Hepatic stellate cell (primary cell): ENCODE data around the gene PAX3.
"Not testable (repeated sequence)": the region's sequence is repeated elsewhere in the genome, so short reads cannot be mapped to it uniquely, and the experiment has no call there.

Experiments
- DNase-seq: peaks from one replicate; pipeline ENCODE4 v3.0.0; 2011; ENCODE audit warnings: low spot score

The PAX3 gene

GRCh38 chr2:222214885-222215284 lies 83.9 kb downstream of the PAX3 start:
- DNase-seq = no peak

DNA sequence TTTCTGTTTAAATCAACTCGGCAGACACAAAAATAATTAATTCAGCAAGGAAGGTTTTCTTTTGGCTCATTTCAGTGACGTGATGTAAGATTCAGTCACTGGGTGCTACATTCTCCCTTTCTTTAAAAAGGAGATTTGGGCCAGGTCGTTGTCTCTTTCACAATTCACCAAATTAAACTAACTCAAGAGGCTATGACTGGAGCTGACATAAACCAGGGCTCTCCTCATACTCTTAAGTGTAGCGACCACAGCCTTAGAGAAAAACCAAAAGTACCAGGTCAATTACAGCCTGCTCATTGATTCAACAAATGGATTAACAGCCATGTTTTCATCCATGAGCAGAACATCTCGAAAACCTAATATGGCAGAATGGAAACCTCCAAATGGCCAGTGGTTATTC lies 85.7 kb downstream of the PAX3 start:
- no peak for DNase-seq

DNA sequence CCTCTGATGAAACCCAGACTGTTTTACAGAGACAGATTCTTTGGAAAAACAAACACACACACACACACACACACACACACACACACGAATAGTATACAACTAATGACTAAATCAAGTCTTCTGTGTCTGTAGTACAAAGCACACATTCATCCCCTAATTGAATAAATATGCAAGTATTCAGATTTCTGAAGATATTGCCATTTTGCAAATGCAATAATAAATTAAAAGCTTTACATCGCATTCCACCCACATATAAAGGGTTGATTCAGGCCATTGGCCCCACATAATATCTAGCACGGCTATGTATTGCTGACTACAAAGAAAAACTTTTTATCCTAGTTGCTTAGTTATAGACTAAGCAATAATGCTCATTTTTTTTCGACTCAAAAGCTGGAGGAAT lies 86.2 kb downstream of the PAX3 start:
- DNase-seq = no peak

DNA sequence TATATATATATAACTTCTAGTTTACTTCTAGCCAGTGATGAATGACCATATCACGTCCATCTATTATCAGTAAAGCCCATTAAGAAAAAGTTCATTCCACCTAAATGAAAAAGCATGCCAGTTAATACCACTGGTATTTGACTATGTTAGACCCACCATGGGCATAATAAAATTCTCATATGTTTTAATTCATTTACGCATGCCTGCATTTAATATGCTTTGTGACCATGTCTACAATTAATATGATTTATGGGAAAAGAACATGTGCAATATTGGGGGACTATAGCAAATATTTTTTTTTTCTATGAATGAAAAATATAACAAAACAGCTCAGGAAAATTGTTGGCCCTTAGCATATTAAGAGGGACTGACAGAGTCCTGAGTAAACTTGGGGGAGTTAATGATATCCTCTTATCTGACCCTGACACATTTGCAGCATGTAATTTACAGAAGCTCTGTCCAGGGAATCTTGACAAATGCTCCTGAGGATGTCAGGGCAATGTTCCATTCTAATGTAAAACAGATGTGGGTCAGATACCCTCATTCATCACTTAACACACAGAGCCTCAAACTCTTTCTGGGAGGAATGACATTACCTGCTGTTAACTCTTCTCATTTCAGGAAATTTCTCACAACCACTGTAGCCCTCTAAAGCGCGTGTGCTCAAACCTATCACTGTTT lies 90.6 kb downstream of the PAX3 start:
- no peak for DNase-seq

DNA sequence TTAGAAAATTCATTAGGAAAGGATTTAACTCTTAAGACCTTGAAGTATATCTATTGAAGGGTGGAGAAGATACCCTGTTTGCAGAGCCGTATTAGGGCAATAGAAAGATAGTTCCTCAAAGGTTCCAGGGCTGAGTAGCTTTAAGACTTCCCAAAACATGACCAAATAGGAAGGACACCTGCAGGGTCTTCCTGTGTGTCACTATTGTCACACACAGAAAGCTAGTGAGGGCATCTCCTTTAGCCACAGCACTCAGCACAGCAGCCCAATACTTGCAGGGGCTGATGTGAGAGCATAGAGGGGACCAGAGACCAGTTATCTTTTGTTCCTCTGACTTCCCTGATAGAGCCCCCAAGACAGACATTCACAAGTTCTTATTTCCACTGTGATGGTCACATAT lies 93.7 kb downstream of the PAX3 start:
- DNase-seq = no peak

- no peak for DNase-seq
Measured at GRCh38 chr2:222203041-222203440, 95.8 kb downstream of the PAX3 start.

GRCh38 chr2:222196159-222196558 lies 102.6 kb downstream of the PAX3 start:
- no peak for DNase-seq

DNA sequence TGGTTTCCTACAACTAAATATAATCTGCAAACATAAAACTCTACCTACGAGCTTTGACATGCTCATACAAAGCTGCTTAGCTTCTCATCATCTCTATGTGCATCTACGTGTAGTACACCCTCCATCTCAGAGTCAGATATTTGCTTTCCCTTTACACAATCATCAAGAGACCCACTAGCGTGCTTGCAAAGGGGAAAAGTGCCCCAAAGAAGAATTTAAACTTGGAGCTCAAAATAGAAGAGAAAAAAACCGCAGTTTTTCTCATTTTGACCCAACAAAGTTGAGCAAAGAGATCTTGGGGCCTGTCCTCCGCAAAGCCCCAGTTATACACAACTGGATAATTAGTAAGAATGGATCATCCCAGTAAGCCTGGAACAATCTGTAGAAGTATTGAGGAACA lies 104.1 kb downstream of the PAX3 start:
- no peak for DNase-seq

DNA sequence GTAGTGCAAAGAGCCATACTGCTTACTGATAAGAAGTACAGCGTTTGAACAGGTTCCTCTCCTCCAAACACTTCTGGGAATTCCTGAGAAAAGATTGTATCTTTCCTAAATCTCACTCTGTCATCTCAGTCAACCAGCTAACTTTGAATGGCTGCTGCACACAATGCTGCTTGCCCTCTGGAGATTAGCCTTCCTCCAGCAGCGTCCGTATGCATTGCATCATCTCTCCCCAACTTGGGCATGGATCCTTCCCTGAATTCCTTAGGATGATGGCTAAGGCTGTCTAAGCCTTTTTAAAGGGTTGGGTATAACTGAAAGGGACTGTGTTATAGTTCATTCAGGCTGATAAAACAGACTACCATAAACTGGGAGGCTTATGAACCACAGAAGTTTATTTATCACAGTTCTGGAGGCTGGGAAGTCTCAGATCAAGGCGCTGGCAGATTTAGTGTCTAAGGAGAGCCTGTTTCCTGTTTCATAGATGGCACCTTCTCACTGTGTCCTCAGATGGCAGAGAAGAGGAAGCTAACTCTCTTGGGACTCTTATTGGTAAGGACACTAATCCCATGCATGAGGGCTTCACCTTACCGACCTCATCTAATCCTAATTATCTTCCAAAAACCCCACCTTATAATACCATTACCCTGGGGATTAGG lies 105.3 kb downstream of the PAX3 start:
- no peak for DNase-seq

DNA sequence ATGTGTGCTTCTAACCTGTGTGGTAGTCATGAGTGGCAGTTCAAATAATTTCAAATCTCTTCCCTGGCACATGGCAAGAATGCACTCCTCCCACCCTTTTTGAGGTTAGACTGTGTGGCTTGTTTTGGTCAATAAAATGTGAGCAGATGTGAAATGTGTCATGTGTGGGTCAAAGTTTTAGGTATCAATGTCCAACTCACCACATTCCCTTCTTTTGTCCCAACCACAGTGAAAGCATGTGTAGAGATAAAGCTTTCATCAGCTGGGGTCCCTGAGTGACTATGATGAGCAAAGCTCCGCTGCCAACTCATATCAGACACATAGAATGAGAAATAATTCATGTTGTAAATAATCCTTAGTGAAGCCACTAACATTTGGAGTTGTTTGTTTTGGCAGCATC lies 118.2 kb downstream of the PAX3 start:
- no peak for DNase-seq

DNA sequence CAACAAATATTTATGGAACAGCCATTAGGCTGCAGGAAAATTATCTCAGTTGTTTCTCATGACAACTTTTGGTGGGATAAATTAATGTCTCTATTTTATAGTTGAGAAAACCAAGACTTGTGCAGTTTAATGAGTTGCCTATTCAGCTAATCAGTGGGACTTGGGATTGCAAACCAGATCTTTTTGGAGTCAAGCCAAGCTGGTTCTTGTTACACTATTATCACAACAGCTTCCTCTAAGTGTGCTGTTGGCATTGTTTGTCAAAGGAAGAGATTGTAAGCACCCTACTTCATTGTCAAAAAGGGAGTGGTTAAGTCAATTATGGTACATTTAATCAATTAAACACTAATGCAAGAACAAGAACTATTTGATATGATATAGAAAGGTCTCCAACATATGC lies 119.2 kb downstream of the PAX3 start:
- no peak for DNase-seq

DNA sequence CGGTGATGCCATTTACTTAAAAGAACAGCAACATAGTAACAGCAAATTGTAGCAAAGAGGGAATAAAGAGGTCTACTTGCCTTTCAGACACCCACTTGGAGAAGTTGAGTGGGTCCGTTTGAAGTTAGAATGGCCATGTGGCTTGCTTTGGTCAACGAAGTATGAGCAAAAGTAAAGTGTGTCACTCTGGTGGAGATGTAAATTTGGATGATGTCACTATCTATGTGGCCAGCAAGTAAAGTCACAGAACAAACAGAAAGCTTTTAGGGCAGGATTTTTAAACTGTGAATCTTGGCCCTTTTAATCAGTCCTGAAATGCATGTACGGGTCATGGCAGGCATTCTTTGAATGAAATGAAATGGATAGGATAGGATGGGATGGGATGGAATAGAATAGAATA lies 120.3 kb downstream of the PAX3 start:
- DNase-seq = no peak

DNA sequence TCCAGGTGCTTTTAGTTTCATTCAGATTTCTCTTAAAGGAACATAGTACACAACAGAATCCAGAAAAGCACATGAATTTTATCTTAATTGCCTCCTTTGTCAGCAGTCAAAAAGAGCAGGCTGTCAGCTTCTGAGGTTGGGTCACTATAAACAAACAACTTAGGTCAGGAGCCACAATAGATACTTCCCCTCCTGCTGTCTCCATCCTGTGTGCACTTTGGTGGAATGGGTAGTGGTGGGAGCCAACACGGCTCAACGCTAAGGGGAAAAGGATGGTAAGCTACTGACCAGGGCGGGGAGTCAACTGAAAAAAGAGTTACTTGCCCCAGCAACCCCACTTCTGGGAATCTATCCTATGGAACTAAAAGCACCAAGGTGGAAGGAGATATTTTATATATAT lies 121.9 kb downstream of the PAX3 start:
- no peak for DNase-seq

DNA sequence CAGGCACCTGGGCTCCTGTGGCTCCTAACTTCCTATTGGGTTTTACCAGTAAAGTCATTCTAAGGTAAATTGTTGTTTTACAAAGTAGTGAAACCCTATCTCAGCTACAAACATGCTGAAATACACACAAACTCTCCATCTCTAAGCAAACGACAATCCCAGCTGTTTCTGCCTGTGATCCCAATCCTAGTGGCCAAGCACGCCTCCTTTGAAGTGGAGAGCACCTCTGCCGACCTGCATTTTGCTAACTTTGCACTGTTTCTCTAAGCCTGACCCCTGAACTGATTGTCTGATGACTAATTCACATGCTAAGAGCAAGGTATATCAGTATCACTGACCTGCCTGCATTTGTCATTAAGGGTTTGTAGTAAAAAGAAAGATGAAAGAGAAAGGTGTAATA lies 124.3 kb downstream of the PAX3 start:
- no peak for DNase-seq

DNA sequence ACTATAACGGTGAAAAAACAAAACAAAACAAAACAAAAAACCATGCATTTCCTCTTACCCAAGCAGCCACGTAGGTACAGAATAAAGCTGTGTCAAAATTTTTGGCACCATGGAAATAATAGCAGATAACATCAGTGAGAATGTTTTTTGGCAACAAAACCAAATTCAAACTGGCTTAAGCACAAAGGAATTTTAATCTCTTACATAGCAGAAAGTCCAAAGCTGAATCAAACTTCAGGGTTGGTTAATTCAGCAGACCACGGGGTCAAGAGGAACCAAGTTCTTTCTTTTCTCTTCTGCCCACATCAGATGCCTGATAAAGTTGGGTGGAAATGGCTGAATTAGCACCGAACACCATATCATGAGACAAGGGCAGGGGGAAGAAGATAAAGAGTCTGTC lies 129.5 kb downstream of the PAX3 start:
- DNase-seq = no peak

DNA sequence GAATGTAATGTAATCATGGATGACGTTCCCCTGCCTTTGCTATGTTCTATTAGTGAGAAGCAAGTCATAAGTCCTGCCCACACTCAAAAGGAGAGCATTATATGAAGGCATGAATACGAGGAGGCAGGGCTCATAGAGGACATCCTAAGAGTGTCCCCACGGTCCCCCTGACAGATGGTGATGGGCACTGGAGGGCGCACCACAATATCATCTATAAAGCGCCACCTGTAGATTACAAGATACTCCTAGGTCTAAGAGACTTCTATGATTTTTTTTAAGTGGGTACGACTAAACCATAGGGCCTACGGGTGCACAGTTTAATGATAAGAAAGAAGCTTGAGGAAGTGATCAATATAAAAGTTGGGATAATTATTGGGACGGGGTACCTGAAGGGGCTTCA lies 131.0 kb downstream of the PAX3 start:
- no peak for DNase-seq

DNA sequence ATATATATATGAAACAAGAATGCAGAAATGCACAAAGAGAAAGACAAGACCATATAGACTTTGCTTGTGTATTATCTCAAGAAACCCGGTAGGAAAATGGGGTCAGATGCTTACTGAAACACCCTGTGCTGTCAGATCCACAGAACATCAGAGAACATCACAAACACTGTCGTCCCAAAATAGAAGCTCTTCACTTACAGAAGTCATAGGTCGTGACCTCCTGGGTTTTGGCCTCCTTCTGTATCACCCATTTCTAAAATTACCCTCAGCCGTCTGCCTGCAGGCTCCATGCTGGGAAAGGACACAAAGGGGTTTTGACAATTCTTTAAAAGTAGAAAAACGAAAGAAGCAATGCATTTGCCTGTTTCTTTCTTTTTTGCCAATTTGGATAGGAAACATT lies 137.9 kb downstream of the PAX3 start:
- DNase-seq = no peak

DNA sequence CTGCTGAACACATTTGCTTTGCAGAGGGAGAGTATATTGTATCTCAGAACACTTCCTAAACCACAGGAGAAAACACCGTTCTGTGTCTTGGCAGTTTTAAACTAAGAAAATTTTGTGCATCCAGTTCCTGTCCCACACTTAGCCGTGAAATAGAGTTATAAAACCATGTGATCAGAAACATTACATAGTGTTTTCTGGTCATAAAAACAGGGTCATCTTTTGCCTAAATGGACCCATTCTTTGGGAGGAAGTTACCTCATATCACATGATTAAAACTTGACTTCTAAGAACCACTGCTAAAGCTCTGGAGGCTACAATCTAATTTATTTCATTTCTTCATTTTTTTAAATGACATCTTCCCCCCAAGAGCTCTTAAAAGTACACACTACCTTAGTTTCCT lies 138.7 kb downstream of the PAX3 start:
- no peak for DNase-seq

GRCh38 chr2:222159221-222159620 lies 139.6 kb downstream of the PAX3 start:
- DNase-seq = no peak

DNA sequence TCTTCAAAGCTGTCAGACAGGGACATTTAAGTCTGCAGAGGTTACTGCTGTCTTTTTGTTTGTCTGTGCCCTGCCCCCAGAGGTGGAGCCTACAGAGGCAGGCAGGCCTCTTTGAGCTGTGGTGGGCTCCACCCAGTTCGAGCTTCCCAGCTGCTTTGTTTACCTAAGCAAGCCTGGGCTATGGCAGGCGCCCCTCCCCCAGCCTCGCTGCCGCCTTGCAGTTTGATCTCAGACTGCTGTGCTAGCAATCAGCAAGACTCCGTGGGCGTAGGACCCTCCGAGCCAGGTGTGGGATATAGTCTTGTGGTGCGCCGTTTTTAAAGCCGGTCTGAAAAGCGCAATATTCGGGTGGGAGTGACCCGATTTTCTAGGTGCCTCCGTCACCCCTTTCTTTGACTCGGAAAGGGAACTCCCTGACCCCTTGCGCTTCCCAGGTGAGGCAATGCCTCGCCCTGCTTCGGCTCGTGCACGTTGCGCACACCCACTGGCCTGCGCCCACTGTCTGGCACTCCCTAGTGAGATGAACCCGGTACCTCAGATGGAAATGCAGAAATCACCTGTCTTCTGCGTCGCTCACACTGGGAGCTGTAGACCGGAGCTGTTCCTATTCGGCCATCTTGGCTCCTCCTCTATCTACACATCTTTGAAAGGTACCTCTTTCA lies 143.7 kb downstream of the PAX3 start:
- DNase-seq = not testable (repeated sequence)
